ENCODE data around the gene PRR32.
"Not testable (repeated sequence)": the region's sequence is repeated elsewhere in the genome, so short reads cannot be mapped to it uniquely, and the experiment has no call there.

The PRR32 gene

GRCh38 chrX:126819429-126819828 is at the start of gene PRR32:
Gene PRR32, plus strand, starts transcription at chrX:126819729. Its CDS starts 115 bp downstream, at chrX:126819844.
- no peak for DNase-seq (ENCODE audit: extremely low spot score, insufficient read length, low read depth)
- FAIRE-seq, result no peak

GRCh38 chrX:126770179-126770578 is 49.4 kb upstream of the PRR32 start:
- DNase-seq (ENCODE audit: extremely low spot score, insufficient read length, low read depth) (no peak), FAIRE-seq (no peak)

DNA sequence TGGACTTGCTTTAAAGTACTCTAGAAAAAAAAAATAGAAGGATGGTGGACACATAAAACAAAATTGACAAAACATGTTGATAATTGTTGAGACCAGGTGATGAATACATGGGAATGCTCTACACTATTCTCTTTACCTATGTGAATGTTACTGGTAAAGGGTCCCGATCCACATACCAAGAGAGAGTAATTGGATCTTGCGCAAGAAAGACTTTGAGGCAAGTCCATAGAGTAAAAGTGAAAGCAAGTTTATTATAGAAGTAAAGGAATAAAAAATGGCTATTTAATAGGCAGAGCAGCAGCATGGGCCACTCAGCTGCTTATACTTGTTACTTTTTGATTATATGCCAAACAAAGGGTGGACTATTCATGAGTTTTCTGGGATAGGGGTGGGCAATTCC is 34.0 kb upstream of the PRR32 start:
- FAIRE-seq, result no peak
- DNase-seq (ENCODE audit: extremely low spot score, insufficient read length, low read depth), result no peak

- DNase-seq (ENCODE audit: extremely low spot score, insufficient read length, low read depth), result no peak
- no peak for FAIRE-seq
Measured at GRCh38 chrX:126799059-126799458, 20.5 kb upstream of the PRR32 start.

DNA sequence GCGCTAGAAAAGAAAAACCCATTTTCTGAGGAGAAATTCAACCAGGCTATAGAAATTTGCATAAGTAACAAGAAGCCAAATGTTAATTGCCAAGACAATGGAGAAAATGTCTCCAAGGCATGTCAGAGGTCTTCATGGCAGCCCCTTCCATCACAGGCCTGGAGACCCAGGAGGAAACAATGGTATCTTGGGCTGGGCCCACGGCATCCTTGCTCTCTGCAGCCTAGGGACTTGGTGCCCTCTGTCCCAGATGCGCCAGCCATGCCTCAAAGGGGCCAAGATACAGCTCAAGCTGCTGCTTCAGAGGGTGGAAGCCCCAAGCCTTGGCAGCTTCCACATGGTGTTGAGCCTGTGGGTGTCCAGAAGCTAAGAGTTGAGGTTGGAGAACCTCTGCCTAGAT is 12.7 kb upstream of the PRR32 start:
- DNase-seq (ENCODE audit: extremely low spot score, insufficient read length, low read depth); FAIRE-seq: not testable (repeated sequence)

DNA sequence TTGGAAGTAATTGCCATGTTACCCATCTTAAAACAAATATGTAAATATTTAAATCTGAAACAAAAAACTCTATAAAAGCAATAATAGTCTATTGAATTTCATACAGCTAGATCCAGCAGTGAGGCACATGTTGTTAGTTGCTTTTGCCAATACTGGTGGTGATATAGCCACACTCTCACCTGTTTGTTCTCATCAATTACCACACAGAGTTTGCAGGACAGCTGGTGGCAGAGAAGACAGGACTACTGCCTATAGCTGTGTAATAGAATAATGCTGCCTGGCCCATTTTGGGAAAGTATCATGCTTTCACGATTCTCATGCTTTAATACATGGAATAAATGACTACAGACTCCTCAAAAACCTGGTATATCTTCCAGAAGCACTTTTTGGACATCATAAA is 3.7 kb upstream of the PRR32 start:
- no peak for FAIRE-seq
- DNase-seq (ENCODE audit: extremely low spot score, insufficient read length, low read depth), result no peak

- no peak for DNase-seq (ENCODE audit: extremely low spot score, insufficient read length, low read depth)
- no peak for FAIRE-seq
Measured at GRCh38 chrX:126820700-126821420, 1.3 kb downstream of the PRR32 start.

DNA sequence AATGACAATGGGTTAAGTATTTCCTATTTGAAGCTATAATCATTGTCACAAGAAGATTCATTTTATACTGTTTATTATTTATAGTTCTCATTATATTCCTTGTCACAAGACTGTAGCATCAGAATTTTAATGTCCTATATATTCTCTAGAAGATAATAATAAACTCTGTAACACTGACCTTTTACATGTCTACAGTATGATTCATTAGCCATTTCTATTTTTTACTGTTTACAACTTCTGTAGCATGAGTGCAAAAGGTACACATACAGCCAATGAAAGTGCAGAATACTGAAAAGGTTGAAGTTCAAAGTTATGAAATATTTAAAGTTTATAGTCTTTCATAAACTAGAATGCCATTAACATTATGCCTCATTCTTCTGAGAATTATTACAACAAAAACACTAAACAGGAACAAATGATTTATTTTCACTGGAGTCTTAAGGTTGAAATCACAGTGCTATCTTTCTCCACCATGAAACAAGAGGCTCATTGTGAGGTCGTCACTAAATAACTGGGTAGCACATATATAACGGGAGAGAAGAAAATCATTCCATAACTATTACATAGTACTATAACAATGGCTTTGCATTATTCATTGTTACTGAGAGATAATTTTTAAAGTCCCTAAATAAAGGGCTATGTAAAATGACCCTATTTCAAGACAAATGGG is 4.9 kb downstream of the PRR32 start:
- DNase-seq (ENCODE audit: extremely low spot score, insufficient read length, low read depth), result no peak
- FAIRE-seq, result no peak

DNA sequence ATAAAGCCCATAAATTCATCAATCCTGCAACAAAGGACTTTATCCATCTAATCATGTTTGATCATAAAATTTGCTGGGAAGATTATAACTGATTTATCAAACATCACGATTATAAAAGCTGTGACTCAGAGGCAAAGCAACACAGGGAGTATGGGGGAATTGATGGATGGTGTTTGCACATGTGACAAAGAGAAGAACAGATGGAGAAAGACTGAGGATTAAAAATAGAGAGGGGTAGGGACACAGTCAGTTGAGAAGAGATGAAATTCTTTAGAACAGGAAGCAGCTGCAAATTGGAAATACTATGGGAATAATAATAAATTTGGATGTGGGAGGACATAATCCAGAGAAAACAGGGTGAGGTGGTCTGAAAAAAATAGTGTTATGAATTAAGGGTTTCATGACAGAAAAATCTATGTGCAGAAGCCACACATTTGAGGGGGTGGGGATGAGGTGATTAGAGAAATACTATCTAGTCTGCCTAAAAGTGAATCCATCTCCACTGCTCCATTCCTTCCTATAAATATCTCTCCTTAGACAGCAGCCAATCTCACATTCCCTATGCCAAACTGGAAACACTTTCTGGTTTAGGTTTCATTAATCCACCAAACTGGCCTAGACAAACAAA is 6.2 kb downstream of the PRR32 start:
- FAIRE-seq (no peak), DNase-seq (ENCODE audit: extremely low spot score, insufficient read length, low read depth) (no peak)

GRCh38 chrX:126836186-126836585 is 16.7 kb downstream of the PRR32 start:
- DNase-seq (ENCODE audit: extremely low spot score, insufficient read length, low read depth) (no peak), FAIRE-seq (no peak)

- FAIRE-seq, result no peak
- no peak for DNase-seq (ENCODE audit: extremely low spot score, insufficient read length, low read depth)
Measured at GRCh38 chrX:126847143-126847542, 27.6 kb downstream of the PRR32 start.

GRCh38 chrX:126855839-126856524 is 36.5 kb downstream of the PRR32 start:
- FAIRE-seq (no peak), DNase-seq (ENCODE audit: extremely low spot score, insufficient read length, low read depth) (no peak)

Measured in GM18507 (cell line).